Peyer's patch (tissue), 4 donors: Measurements from ENCODE around the gene PPP1R37. TPM values are rescaled to one million over a fixed set of nuclear protein-coding genes. Genes with fewer than 3 reads are reported as not detected.

Experiments used
- DNase-seq, 3 donors: peaks; one replicate each; pipeline ENCODE4 v3.0.0-alpha.2; 2017 to 2019
- H3K27ac ChIP-seq, 4 donors: fragments of 200-600 bp; sonication (generic); one replicate each; pipeline ENCODE4 v1.5.1; 2016 to 2019
- H3K27me3 ChIP-seq, 2 donors: fragments of 200-600 bp; sonication (generic); one replicate each; pipeline ENCODE4 v1.5.1; 2019
- H3K36me3 ChIP-seq, 3 donors: fragments of 200-600 bp; sonication (generic); one replicate each; pipeline ENCODE4 v1.5.1; 2016 to 2019
- H3K4me1 ChIP-seq, 4 donors: fragments of 200-600 bp; sonication (generic); one replicate each; pipeline ENCODE4 v1.5.1; 2016 to 2019
- H3K4me3 ChIP-seq, 4 donors: fragments of 200-600 bp; sonication (generic); 1 replicate in 3 of 4; 2 replicates in 1 of 4; pipeline ENCODE4 v1.5.1; 2016 to 2019; ENCODE audit warnings: mild to moderate bottlenecking in 1 of 4
- H3K9me3 ChIP-seq, 4 donors: fragments of 200-600 bp; sonication (generic); one replicate each; pipeline ENCODE4 v1.5.1; 2016 to 2019; ENCODE audit warnings: mild to moderate bottlenecking in 1 of 4
- POLR2A ChIP-seq, 2 donors: fragments of 450-650 bp; IDR thresholded peaks; one replicate each; pipeline ENCODE4 v1.5.1; 2017; ENCODE audit warnings: antibody characterized with exemption in 2 of 2, mild to moderate bottlenecking in 2 of 2, moderate library complexity in 2 of 2
- total RNA-seq, 4 donors: library from RNA; depleted of rRNA; stranded (reverse); fragments of >200 nt; gene quantifications; one replicate each; pipeline ENCODE4 v1.1.0, GENCODE V29; 2016
- TF ChIP-seq, protein P1 (sequence below), 6 experiments: fragments of 450-650 bp in 4 of 6; fragments of 200-600 bp in 2 of 6; sonication (generic) in 1 of 6; IDR thresholded peaks; one replicate each; pipeline ENCODE4 v1.5.1; 2017 to 2019; ENCODE audit warnings: antibody characterized with exemption in 6 of 6, mild to moderate bottlenecking in 3 of 6, moderate library complexity in 1 of 6

Gene PPP1R37
- total RNA-seq, 4 donors from 2014 or later = 41.8 to 75.1 (median 54.2) TPM

DNA sequence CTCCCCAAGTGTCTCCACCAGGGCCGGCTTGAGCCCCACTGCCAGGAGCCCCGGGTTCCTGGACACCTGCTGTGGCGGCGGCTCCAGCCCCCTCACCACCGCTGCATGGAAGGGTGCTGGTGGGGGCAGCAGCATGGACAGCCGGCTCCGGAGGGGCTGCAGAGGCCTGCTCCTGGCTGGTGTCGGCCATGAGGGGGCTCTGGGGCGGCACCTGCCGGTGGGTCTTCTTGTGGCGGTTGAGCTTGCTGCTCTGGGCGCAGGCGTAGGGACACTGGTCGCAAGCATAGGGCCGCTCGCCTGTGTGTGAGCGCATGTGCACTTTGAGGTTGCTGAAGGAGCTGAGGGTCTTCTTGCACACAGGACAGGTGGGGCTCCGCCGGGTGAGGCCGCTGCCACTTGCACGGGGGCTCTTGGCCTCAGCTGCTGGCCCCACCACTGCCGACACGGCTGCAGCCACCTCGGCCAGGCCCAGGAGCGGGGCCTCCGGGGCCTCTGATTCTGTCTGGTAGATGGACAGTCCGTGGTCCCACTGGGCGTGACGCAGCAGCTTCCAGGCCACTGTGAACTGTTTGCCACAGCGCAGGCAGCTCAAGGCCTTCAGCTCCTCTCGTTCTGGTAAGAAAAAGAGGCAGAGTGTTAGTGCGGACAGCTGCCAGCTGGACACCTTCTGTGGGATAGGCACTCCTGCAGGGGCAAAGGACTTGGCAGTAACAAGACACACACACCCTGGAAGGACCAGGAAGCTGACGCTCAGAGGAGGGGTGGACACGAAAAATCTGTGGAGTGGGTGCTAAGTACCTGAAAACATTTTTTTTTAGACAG, 20.8 kb upstream of the PPP1R37 start:
- H3K36me3 ChIP-seq = peaks cover 0 to 53% (median 0%) of the 10 kb centered on the region in 3 donors
- no peak overlapping the region for H3K27ac ChIP-seq
- TF ChIP-seq, protein P1, sequence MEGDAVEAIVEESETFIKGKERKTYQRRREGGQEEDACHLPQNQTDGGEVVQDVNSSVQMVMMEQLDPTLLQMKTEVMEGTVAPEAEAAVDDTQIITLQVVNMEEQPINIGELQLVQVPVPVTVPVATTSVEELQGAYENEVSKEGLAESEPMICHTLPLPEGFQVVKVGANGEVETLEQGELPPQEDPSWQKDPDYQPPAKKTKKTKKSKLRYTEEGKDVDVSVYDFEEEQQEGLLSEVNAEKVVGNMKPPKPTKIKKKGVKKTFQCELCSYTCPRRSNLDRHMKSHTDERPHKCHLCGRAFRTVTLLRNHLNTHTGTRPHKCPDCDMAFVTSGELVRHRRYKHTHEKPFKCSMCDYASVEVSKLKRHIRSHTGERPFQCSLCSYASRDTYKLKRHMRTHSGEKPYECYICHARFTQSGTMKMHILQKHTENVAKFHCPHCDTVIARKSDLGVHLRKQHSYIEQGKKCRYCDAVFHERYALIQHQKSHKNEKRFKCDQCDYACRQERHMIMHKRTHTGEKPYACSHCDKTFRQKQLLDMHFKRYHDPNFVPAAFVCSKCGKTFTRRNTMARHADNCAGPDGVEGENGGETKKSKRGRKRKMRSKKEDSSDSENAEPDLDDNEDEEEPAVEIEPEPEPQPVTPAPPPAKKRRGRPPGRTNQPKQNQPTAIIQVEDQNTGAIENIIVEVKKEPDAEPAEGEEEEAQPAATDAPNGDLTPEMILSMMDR (IDR thresholded peaks at IDR 0.05) = no peak
- no peak for TF ChIP-seq POLR2A (IDR thresholded peaks at IDR 0.05)
- peaks cover 0 to 23% (median 7%) of the 10 kb centered on the region in 4 donors for H3K4me1 ChIP-seq
- no peaks in the 10 kb centered on the region for H3K9me3 ChIP-seq
- no peak overlapping the region for H3K4me3 ChIP-seq
- H3K27me3 ChIP-seq = no peaks in the 10 kb centered on the region
- no peak for DNase-seq

DNA sequence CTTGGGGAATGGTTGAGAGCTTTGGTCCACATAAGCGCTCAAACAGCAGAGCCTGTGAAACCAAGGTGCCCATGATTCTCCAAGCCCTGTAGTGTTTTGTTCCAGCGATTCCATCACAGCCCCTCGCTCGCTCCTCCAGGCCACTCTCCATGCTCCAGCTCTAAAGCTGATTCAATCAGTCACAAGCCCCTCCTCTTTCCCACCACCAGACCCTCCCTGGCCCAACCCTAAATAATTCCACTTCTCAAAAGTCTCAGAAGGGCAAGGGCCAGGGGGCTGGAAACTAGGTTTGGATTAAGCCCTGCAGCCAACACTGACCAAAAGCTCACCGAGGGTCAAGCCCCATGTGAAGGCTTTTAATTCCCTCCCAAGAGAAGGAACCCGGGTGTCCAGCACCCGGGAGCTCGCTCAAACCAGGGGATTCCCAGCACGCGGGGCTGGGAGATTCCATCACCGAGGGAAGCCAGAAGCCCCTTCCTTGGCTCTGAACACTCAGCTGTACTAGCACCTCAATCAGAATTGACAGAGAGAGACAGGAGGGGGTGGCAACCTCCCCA, 18.2 kb upstream of the PPP1R37 start:
- Histone ChIP-seq H3K4me3 (peak overlapping the region; percentile 60 to 84 (median 78)), H3K4me1 (peaks cover 0 to 34% (median 11%) of the 10 kb centered on the region in 4 donors), H3K27ac (peak overlapping the region; percentile 84 to 95 (median 90)), H3K9me3 (no peaks in the 10 kb centered on the region), H3K36me3 (peaks cover 0 to 27% (median 0%) of the 10 kb centered on the region in 3 donors), H3K27me3 (no peaks in the 10 kb centered on the region)
- DNase-seq = no peak
- TF ChIP-seq, protein P1 (IDR thresholded peaks at IDR 0.05) = no peak
- no peak for TF ChIP-seq POLR2A (IDR thresholded peaks at IDR 0.05)

DNA sequence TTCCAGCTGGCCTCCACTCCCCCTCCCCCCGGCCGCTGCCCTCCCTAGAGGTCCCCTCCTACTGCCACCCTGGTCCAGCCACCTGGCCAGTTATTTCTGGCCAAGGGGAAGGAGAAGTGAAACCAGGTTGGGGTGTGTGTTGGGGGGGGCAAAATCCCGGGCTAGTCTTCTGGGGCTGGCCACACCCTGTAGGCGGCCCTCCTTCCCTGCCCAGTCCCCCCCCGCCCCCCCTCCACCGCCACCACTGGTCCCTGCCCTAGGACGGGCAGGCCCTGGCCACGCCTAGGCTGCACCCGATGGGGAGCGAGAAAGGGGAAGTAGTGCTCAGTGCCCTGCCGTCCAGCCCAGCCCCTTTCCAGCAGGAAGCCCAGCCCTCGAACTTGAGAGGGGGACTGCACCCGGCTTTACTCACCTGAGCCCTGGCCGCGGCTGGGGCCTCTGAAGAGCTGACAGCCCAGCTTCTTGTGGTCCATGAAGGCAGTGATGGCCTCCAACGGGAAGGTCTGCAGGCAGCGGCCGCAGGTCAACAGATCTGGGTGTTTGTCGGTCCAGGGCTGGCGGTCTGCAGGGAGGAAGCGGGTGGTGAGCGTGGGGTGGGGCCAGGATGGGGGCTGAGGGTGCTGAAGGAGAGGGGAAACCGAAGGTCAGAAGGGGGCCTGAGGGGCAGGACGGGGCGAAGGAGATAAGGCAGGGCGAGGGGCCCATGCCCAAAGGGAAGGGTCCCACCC, 17.5 kb upstream of the PPP1R37 start:
- Histone ChIP-seq H3K4me1 (peaks cover 0 to 41% (median 17%) of the 10 kb centered on the region in 4 donors), H3K27ac (peak overlapping the region; percentile 84 to 95 (median 90)), H3K36me3 (peaks cover 0 to 21% (median 0%) of the 10 kb centered on the region in 3 donors), H3K9me3 (no peaks in the 10 kb centered on the region), H3K4me3 (peak overlapping the region; percentile 60 to 84 (median 78)), H3K27me3 (no peaks in the 10 kb centered on the region)
- TF ChIP-seq, protein P1 (IDR thresholded peaks at IDR 0.05) = no peak
- peak; percentile 50 to 64 for TF ChIP-seq POLR2A (IDR thresholded peaks at IDR 0.05)
- DNase-seq = peak; percentile 91 to 93 (median 92)

DNA sequence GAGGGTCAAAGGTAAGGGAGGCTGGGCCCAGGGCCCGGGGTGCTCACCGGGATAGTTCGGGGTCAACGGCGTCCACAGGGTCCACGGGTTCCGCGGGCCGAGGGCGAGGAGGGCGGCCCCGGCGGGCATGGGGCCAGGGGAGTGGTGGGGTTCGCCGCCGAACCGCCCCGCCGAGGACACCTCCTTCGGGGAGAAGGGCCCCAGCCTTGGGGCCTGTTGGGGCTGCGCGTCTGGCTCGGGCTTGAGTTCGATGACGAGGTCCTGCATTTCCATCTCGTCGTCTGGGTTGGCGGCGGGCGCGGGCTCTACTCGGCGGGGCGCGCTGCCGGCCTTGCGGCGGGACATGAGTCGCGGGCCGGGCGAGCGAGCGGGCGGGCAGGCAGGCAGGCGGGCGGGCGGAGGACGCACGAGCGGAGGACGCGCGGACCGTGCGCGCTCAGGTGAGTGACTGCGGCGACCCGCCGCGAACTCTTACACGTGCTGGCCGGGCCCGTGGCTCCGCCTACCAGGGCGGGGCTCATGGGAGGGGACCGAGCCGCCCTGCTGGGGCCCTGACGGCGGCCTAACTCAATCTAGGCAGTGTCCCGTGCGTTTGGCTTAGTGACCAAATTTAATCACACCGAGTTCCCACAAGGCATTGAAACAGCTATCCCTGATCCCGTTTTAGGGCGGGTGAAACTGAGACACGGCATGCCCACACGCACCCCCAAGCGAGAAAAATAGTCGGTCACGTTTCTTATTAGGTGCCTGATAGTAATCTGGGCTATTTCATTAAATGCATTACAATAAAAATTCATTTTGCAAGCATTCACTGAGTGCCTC, 16.7 kb upstream of the PPP1R37 start, which contains the start of gene ZNF296:
ZNF296 (minus strand) TSS at position 450 of the 822 bp plus-strand sequence; CDS start at position 345, 105 bp downstream.
- Histone ChIP-seq H3K36me3 (peaks cover 0 to 13% (median 0%) of the 10 kb centered on the region in 3 donors), H3K27me3 (no peaks in the 10 kb centered on the region), H3K27ac (peak within 1 kb of the TSS; percentile 84 to 95 (median 90)), H3K4me1 (peaks cover 0 to 47% (median 17%) of the 10 kb centered on the region in 4 donors), H3K4me3 (peak within 1 kb of the TSS; percentile 60 to 84 (median 78)), H3K9me3 (no peaks in the 10 kb centered on the region)
- TF ChIP-seq POLR2A (IDR thresholded peaks at IDR 0.05) = peak; percentile 80 to 81
- TF ChIP-seq, protein P1 (IDR thresholded peaks at IDR 0.05) = peak in 1 of 6 experiments; percentile 13
- DNase-seq = peak; percentile 91 to 95 (median 92)
